ENCODE data around the gene KLF9. TPM values are rescaled to one million over a fixed set of nuclear protein-coding genes. Genes with fewer than 3 reads are reported as not detected.

Gene KLF9
- total RNA-seq, 3 donors from 2014 or later (not counting 1 experiment from before 2014, with no cell fraction given): 47.7 to 79.3 (median 51.2) TPM

DNA sequence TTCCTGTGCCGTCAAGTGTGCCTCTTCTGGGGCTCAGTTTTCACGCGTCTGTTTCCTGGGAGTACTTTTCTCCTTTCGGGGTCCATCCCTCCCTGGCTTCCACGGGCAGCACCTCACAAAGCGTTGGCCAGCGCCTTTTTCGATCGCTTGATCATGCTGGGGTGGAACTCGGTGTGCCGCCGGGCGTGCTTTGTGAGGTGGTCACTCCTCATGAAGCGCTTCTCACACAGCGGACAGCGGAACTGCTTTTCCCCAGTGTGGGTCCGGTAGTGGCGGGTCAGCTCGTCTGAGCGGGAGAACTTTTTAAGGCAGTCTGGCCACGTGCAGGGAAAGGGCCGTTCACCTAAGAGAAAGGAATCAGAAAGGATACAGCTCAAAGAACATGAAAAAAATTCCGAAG is 26.8 kb downstream of the KLF9 start:
- WGBS (ENCODE audit: insufficient coverage): 95% methylated on average over 22 of the region's 23 CpGs
- Histone ChIP-seq H3K27ac (ENCODE audit: low read length) (no peak overlapping the region), H3K36me3 (ENCODE audit: control insufficient read depth, insufficient read depth, low read length) (peaks cover 19% of the 10 kb centered on the region), H3K27me3 (ENCODE audit: control insufficient read depth, insufficient read depth, low read length) (no peaks in the 10 kb centered on the region), H3K9me3 (ENCODE audit: control insufficient read depth, insufficient read depth, low read length) (no peaks in the 10 kb centered on the region), H3K4me3 (ENCODE audit: low read length) (no peak overlapping the region), H3K4me1 (ENCODE audit: control insufficient read depth, insufficient read depth, low read length) (peaks cover 9% of the 10 kb centered on the region)
- intact Hi-C loops (cut with micrococcal nuclease): loop anchor here (5.0 kb wide), 1 partner anchor 1860 kb away; no protein-coding TSS in a partner anchor
- Mint-ChIP-seq H3K4me1 (peaks cover 62 to 75% of the 10 kb centered on the region in 2 donors), H3K9me3 (no peaks in the 10 kb centered on the region), H3K27ac (no peak overlapping the region), H3K27me3 (ENCODE audit: low read depth in 2 of 2) (no peaks in the 10 kb centered on the region), H3K4me3 (no peak overlapping the region), H3K36me3 (peaks cover 7% of the 10 kb centered on the region)
- ATAC-seq (no peak), DNase-seq (no peak)
- TF ChIP-seq, protein P1, sequence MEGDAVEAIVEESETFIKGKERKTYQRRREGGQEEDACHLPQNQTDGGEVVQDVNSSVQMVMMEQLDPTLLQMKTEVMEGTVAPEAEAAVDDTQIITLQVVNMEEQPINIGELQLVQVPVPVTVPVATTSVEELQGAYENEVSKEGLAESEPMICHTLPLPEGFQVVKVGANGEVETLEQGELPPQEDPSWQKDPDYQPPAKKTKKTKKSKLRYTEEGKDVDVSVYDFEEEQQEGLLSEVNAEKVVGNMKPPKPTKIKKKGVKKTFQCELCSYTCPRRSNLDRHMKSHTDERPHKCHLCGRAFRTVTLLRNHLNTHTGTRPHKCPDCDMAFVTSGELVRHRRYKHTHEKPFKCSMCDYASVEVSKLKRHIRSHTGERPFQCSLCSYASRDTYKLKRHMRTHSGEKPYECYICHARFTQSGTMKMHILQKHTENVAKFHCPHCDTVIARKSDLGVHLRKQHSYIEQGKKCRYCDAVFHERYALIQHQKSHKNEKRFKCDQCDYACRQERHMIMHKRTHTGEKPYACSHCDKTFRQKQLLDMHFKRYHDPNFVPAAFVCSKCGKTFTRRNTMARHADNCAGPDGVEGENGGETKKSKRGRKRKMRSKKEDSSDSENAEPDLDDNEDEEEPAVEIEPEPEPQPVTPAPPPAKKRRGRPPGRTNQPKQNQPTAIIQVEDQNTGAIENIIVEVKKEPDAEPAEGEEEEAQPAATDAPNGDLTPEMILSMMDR (IDR thresholded peaks at IDR 0.05): no peak

DNA sequence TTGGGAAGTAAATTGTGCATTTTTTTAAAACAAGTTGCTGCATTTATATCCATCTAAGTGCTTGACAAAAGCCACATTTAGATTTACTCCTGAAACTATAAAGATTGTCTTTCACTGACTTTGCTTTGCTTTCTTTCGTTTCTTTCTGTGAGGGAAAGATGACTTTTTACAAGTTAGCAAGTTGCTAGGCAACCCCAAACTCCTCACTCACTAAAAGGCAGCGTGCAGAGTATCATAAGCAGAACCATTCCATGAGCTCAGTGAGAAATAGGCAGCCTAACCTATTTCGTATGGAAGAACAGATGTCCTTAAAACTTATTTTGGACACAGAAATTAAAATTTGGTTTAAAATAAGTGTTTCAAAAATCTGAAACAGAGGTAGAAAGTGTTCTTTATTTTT is 29.0 kb downstream of the KLF9 start:
- Mint-ChIP-seq H3K27me3 (ENCODE audit: low read depth in 2 of 2) (no peaks in the 10 kb centered on the region), H3K9me3 (no peaks in the 10 kb centered on the region), H3K27ac (no peak overlapping the region), H3K4me1 (peaks cover 44 to 53% of the 10 kb centered on the region in 2 donors), H3K36me3 (peaks cover 7% of the 10 kb centered on the region), H3K4me3 (no peak overlapping the region)
- ATAC-seq: no peak
- H3K9me3 ChIP-seq (ENCODE audit: control insufficient read depth, insufficient read depth, low read length): no peaks in the 10 kb centered on the region
- intact Hi-C loops (cut with micrococcal nuclease): loop anchor here (5.0 kb wide), 1 partner anchor 1862 kb away; no protein-coding TSS in a partner anchor
- H3K27me3 ChIP-seq (ENCODE audit: control insufficient read depth, insufficient read depth, low read length): no peaks in the 10 kb centered on the region
- TF ChIP-seq, protein P1 (IDR thresholded peaks at IDR 0.05): no peak
- H3K4me3 ChIP-seq (ENCODE audit: low read length): no peak overlapping the region
- H3K36me3 ChIP-seq (ENCODE audit: control insufficient read depth, insufficient read depth, low read length): peaks cover 19% of the 10 kb centered on the region
- WGBS (ENCODE audit: insufficient coverage): 83% methylated on average over 2 of the region's 3 CpGs
- no peaks in the 10 kb centered on the region for H3K4me1 ChIP-seq (ENCODE audit: control insufficient read depth, insufficient read depth, low read length)
- no peak for DNase-seq
- H3K27ac ChIP-seq (ENCODE audit: low read length): no peak overlapping the region

DNA sequence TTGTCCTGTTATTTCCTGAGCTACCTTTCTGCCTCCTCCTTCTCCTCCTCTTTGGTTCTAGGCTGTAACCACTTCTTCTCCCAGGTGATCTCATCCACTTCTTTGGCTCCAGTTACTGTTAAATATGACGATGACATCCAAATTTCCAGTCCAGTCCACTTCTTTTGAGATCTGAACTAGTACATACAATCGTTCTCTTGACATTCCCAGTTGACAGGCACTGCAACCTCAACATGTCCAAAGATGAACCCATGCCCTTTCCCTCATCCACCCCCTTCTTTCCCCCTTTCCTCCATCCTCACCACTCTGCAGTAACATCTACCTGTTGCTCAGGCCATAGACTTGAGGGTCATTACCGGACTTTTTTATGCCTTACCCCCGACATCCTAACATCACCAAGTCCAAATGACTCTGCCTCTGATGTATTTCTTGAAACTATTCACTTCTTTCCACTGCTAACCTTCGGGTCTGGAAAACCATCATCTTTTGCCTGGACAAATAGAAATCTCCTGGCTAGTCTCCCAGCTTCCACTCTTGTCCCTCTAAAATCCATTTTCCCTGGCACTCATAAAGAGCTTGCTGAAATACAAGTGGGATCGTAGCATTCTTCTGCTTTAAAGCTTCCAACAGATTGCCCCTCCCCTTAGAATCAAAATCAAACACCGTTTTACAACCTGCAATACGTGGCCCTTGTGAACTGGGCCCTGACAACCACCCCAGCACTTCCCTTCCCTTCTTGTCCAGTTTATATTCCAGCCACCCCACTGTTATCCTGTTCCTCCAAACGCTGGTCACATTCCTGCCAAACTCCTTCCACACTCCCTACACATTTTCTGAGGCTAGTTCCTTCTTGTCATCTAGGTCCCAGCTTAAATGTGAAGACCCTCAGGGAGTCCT is 31.5 kb downstream of the KLF9 start:
- WGBS (ENCODE audit: insufficient coverage): 95% methylated on average over 9 of the region's 9 CpGs
- H3K4me1 Mint-ChIP-seq: peaks cover 28 to 34% of the 10 kb centered on the region in 2 donors
- no peak overlapping the region for H3K4me3 ChIP-seq (ENCODE audit: low read length)
- no peaks in the 10 kb centered on the region for H3K4me1 ChIP-seq (ENCODE audit: control insufficient read depth, insufficient read depth, low read length)
- H3K27me3 Mint-ChIP-seq (ENCODE audit: low read depth in 2 of 2): no peaks in the 10 kb centered on the region
- H3K36me3 ChIP-seq (ENCODE audit: control insufficient read depth, insufficient read depth, low read length): peaks cover 19% of the 10 kb centered on the region
- ATAC-seq (no peak), DNase-seq (no peak)
- H3K27me3 ChIP-seq (ENCODE audit: control insufficient read depth, insufficient read depth, low read length): no peaks in the 10 kb centered on the region
- H3K36me3 Mint-ChIP-seq: peaks cover 7% of the 10 kb centered on the region
- H3K27ac ChIP-seq (ENCODE audit: low read length): no peak overlapping the region
- TF ChIP-seq, protein P1 (IDR thresholded peaks at IDR 0.05): no peak
- H3K9me3 ChIP-seq (ENCODE audit: control insufficient read depth, insufficient read depth, low read length): no peaks in the 10 kb centered on the region
- H3K4me3 Mint-ChIP-seq: no peak overlapping the region
- peak overlapping the region in 1 of 2 donors; percentile 10 for H3K27ac Mint-ChIP-seq
- intact Hi-C loops (cut with micrococcal nuclease): no loop called here
- no peaks in the 10 kb centered on the region for H3K9me3 Mint-ChIP-seq

Measured in natural killer cell (primary cell).